Activated naive CD4-positive, alpha-beta T cell treated with anti-CD3 and anti-CD28 coated beads, Interleukin-2, amount 50 U/mL, for 24 hours (primary cell): Measurements from ENCODE around the gene USP33.
A peak's percentile ranks its signal among the peaks of the same experiment; 100 is the strongest.
"Not testable (repeated sequence)": the region's sequence is repeated elsewhere in the genome, so short reads cannot be mapped to it uniquely, and the experiment has no call there.

ENCODE experiments used
- H3K27ac Mint-ChIP-seq: one replicate; pipeline ENCODE4 v1.8.0; 2021; ENCODE audit warnings: mild to moderate bottlenecking, mixed read lengths
- H3K27me3 Mint-ChIP-seq: one replicate; pipeline ENCODE4 v1.8.0; 2021; ENCODE audit warnings: mixed read lengths
- H3K36me3 Mint-ChIP-seq: one replicate; pipeline ENCODE4 v1.8.0; 2021; ENCODE audit warnings: mixed read lengths
- H3K4me1 Mint-ChIP-seq: one replicate; pipeline ENCODE4 v1.8.0; 2021; ENCODE audit warnings: mixed read lengths
- H3K4me3 Mint-ChIP-seq: one replicate; pipeline ENCODE4 v1.8.0; 2021; ENCODE audit warnings: mild to moderate bottlenecking, mixed read lengths
- H3K9me3 Mint-ChIP-seq: one replicate; pipeline ENCODE4 v1.8.0; 2021; ENCODE audit warnings: mixed read lengths

The USP33 gene

DNA sequence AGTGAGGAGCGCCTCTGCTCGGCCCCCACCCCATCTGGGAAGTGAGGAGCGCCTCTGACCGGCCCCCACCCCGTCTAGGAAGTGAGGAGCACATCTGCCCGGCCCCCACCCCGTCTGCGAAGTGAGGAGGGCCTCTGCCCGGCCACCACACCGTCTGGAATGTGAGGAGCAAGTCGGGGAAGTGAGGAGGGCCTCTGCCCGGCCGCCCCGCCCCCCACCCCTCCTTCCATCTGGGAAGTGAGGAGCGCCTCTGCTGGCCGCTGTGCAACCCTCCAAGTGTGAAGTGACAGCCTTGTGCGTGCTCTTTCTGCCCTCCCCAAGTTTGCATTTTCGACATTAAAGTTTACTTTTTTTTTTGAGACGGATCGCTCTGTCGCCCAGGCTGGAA is 72.1 kb downstream of the USP33 start:
- peaks cover 10% of the 10 kb centered on the region for H3K36me3 Mint-ChIP-seq
- H3K27me3 Mint-ChIP-seq, result no peaks in the 10 kb centered on the region
- H3K4me1 Mint-ChIP-seq, result peaks cover 14% of the 10 kb centered on the region
- no peak overlapping the region for H3K27ac Mint-ChIP-seq
- no peaks in the 10 kb centered on the region for H3K9me3 Mint-ChIP-seq
- H3K4me3 Mint-ChIP-seq, result peak overlapping the region; percentile 36

DNA sequence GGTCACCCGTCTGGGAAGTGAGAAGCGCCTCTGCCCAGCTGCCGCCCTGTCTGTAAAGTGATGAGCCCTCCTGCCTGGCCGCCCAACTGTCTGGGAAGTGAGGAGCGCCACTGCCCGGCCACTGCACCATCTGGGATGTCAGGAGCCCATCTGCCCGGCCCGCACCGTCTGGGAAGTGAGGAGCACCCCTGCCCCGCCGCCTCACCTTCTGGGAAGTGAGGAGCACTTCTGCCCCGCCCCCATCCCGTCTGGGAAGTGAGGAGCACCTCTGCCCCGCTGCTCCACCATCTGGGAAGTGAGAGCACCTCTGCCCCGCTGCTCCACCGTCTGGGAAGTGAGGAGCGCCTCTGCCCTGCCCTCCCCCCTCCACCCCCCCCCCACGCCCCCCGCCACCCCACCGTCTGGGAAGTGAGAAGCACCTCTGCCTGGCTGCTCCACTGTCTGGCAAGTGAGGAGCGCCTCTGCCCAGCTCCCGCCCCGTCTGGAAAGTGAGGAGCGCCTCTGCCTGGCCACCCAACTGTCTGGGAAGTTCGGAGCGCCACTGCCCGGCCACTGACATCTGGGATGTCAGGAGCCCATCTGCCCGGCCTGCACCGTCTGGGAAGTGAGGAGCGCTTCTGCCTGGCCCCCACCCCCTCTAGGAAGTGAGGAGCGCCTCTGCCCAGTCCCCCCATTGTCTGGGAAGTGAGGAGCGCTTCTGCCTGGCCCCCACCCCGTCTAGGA is 72.7 kb downstream of the USP33 start:
- Mint-ChIP-seq H3K4me3 (no peak overlapping the region), H3K4me1 (peaks cover 14% of the 10 kb centered on the region), H3K27ac (no peak overlapping the region), H3K36me3 (peaks cover 8% of the 10 kb centered on the region), H3K9me3 (no peaks in the 10 kb centered on the region), H3K27me3 (no peaks in the 10 kb centered on the region)

DNA sequence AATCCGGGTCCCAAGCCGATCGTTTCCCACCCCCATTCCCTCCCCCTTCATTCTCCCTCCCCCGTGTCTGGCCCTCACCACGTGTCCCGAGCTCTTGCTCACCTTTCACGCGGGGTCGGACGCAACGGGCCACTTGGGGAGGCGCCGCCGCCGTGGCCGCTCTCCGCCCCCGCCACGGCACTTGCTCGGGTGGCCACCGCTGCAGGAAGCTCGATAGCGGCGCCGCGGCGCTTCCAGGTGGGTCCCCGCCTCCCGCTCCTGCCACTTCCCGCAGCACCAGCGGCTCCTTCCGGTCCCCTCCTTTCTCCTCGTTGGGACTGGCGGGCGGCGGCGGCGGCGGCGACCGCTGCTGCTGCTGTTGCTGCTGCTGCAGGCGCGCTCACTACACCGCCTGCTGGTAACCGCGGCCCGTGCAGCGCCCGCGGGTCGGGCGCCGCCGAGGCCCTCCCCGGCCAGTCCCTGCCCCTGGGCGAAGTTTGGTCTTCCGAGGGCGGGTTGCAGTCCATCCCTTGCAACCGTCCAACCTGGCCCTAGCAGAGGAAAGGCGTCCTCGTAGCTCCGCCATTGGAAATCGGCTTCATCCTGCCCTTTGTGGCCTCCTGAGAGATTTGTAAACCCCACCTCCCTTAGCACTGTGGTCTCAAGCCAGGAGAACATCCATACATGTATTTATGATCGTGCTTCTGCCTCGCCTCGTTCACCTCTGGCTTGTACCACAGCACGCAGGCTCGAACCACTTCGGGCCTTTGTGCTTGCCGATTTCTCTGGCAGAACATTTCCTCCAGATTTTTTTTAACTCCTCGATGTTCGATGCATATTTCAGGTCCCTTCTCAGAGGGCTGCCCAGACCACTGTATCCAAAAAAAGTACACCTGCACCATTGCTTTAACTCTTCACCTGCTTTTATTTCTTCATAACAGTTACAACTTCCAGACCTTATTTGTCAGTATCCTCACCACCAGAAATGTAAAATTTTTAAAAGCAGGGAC is 76.2 kb downstream of the USP33 start:
- H3K9me3 Mint-ChIP-seq, result no peaks in the 10 kb centered on the region
- H3K27ac Mint-ChIP-seq, result peak overlapping the region; percentile 97
- peak overlapping the region; percentile 96 for H3K4me3 Mint-ChIP-seq
- no peaks in the 10 kb centered on the region for H3K27me3 Mint-ChIP-seq
- peaks cover 4% of the 10 kb centered on the region for H3K36me3 Mint-ChIP-seq
- H3K4me1 Mint-ChIP-seq, result peaks cover 36% of the 10 kb centered on the region

DNA sequence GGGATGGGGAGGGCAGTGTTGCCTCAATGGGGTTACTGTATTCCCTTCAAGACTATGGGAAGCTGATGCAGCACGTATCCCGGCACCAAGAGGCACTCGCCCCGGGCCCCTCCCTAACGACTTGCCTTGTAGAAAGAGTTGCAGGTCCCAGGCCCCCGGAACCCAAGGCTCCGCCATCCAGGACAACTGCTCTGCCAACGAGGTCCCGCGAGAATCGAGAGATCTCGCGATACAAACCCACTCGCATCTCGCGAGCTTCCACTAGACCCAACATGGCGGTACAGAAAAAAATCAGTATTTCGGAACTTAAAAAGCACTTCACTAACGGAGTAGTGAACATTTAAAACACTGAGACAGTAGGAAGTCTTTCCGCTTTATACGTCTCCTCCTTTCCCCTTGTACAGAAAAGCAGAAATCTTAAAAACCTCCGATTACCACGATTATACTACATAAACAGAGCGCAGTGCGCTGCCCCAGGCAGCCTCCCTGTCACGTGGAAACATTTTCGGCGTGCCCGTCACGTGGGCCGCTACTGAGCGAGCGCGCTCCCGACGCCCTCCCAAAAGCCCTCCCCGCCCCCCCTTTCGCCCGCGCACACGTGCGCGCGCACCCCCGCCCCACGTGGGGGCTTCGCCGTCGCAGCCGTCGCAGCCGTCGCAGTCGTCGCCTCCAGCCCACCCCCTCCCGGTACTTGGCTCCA is 77.0 kb downstream of the USP33 start, which contains the start of gene ZZZ3:
Gene ZZZ3 (minus strand): TSS at position 199 of the 700 bp plus-strand sequence. CDS start 49,304 bp downstream, outside the sequence.
- Mint-ChIP-seq H3K27me3 (no peaks in the 10 kb centered on the region), H3K36me3 (peaks cover 5% of the 10 kb centered on the region), H3K9me3 (no peaks in the 10 kb centered on the region), H3K27ac (peak within 1 kb of the TSS; percentile 97), H3K4me1 (peaks cover 44% of the 10 kb centered on the region), H3K4me3 (peak within 1 kb of the TSS; percentile 96)

DNA sequence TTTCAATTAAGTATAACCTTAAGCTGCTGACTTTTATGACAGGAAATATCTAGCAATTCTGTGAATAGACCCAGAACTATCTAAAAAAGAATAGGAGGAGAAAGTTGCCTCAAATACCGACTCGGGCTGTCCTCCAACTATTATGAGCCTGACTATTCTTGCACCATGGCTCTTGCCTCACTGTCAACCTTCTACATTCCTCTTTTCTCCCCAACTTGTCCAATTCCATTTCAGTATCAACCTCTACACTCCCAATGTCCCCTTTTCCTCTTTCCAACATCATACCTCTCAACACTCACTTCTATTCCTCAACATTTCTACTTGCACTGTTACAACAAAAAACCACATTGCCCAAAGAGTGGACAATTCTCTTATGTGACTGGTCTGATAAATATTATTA is 79.5 kb downstream of the USP33 start:
- Mint-ChIP-seq H3K27me3 (no peaks in the 10 kb centered on the region), H3K36me3 (peaks cover 5% of the 10 kb centered on the region), H3K4me3 (peak overlapping the region; percentile 46), H3K4me1 (peaks cover 62% of the 10 kb centered on the region), H3K9me3 (no peaks in the 10 kb centered on the region), H3K27ac (no peak overlapping the region)

DNA sequence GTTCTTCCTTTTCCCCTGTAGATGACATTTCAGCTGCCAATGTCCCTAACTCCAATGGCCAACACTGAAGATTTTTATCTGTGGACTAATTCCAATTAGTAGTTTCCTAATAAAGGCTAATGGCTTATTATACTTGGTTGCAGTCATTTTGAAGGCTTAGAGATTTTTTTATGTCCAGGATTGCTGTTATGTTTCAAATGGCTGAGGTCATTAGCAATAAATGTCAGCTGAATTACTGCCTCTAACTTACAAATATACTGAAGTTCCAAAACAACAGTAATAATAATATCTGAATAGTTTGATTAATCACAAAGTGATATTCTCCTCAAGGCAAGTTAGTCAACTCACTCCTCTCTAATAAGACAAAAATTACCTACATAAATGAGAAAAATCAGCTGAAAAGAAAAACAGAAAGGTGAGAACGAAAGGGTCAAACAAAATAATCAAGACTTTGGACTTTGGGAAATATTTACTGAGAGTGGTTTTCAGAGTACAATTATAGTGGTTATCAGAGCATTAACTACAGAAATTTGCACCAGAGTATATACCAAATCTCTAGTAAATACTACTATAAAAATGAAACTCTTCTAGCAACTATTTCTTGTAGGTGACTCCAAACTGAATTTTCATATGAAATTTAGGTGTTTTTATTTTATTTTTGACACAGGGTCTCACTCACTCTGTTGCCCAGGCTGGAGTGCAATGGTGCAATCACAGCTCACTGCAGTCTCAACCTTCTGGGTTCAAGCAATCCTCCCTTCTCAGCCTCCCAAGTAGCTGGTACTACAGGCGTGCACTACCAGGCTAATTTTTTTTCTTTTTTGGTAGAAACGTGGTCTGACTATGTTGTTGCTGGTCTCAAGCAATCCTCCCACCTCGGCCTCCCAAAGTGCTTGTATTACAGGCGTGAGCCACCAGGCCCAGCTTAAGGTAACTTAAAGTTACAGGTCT is 80.7 kb downstream of the USP33 start:
- Mint-ChIP-seq H3K27ac (peak overlapping the region; percentile 24), H3K36me3 (peaks cover 5% of the 10 kb centered on the region), H3K27me3 (no peaks in the 10 kb centered on the region), H3K4me3 (peak overlapping the region; percentile 5), H3K9me3 (no peaks in the 10 kb centered on the region), H3K4me1 (peaks cover 67% of the 10 kb centered on the region)

DNA sequence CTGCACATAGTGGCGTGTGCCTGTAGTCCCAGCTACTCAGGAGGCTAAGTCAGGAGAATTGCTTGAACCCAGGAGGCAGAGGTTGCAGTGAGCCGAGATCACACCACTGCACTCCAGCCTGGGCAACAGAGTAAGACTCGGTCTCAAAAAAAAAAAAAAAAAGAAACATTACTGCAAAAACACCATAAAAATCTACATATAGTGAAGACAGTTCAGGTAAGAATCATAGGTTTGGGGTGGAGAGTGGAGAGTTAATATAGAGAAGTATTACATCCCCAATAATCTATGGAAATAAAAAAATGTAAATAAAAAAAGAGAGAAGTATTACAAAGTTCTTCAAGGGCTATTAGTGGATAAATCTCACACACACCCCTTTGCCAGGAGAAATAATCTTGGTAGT is 84.8 kb downstream of the USP33 start:
- not testable (repeated sequence) for H3K36me3 Mint-ChIP-seq, H3K4me3 Mint-ChIP-seq, H3K27me3 Mint-ChIP-seq, H3K9me3 Mint-ChIP-seq
- H3K4me1 Mint-ChIP-seq, result peaks cover 86% of the 10 kb centered on the region
- H3K27ac Mint-ChIP-seq, result peak overlapping the region; percentile 6

DNA sequence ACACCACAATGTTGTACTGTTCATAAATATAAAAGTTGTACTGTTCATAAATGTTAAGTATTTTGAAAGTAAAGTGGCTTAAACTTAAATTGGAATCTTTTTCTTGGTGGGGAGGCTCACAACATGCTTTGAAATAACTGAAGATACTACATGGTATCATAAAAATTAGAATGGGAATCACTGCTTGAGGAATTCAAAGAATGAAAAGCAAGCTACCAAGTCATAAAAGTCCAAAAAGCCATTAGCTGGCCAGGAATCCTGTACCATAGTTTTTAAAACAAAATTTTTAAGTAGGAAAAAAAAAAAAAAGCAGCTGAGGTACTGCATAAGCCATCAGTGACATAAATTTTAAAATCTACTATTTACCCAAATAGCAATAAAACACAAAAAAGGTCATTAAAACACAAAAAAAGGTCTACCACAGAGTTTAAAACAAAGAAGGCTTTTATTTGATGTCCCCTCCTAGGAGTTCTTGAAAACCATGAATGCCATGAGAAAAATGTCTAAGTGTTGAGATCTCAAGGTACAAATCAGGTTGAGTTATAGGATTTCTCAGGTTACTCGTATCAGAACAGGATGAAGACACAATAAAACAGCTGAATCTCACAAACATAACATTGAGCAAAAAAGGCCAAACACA is 85.8 kb downstream of the USP33 start:
- Mint-ChIP-seq H3K4me3 (no peak overlapping the region), H3K36me3 (peaks cover 2% of the 10 kb centered on the region), H3K27ac (no peak overlapping the region), H3K27me3 (no peaks in the 10 kb centered on the region), H3K4me1 (peaks cover 82% of the 10 kb centered on the region), H3K9me3 (no peaks in the 10 kb centered on the region)

DNA sequence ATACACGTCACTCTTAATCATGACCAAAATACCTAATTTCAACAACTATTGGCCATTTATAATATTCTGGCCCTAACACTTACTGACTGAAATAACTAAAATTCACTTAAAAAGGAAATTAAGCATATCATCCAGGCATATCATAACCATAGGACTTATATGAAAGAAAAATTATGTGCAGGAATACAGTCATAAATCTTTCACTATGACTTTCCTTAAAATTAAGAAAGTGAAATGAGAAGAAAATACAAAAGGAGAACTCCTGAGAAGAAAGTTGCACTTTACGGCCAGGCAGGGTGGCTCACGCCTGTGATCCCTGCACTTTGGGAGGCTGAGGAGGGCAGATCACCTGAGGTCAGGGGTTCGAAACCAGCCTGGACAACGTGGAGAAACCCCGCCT is 86.6 kb downstream of the USP33 start:
- Mint-ChIP-seq H3K27ac (peak overlapping the region; percentile 24), H3K4me1 (peaks cover 80% of the 10 kb centered on the region)

DNA sequence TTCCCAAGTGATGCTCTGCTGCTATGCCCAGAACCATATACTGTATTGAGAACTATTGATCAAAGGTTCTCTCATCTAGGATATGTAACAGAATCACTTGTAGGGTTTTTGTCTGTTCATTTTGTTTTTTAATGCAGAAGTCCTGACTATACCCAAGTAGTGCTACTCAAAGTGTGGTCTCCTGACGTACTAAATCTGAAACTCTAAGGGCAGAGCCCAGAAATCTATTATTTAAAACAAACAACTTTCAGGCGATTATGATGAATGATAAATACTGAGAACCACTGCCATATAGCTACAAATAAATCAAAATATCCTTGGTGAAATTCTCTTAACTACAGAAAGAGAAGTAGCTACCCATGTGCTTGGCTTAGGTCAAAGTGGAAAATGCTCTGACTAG is 87.3 kb downstream of the USP33 start:
- no peaks in the 10 kb centered on the region for H3K36me3 Mint-ChIP-seq
- H3K4me3 Mint-ChIP-seq, result no peak overlapping the region
- H3K27me3 Mint-ChIP-seq, result no peaks in the 10 kb centered on the region
- H3K9me3 Mint-ChIP-seq, result no peaks in the 10 kb centered on the region
- H3K27ac Mint-ChIP-seq, result no peak overlapping the region
- peaks cover 78% of the 10 kb centered on the region for H3K4me1 Mint-ChIP-seq

More for the DNA sequence above, 86.6 kb downstream of the USP33 start:
- Mint-ChIP-seq H3K4me3 (no peak overlapping the region), H3K9me3 (no peaks in the 10 kb centered on the region), H3K36me3 (no peaks in the 10 kb centered on the region), H3K27me3 (no peaks in the 10 kb centered on the region)

DNA sequence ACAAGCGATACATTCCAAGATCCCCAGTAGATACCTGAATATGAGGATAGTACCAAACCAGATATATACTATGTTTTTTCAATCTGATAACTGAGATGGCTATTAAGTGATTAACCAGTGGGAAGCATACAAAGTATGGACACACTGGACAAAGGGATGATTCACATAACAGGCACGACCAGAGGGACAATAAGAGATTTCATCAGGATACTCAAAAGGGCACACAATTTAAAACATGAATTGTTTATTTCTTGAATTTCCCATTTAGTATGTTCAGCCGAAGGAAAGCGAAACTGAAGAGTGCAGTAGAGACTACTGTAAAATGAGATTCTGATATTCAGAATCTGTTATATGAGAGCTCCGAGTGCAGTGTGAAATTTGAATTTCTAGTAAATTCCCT is 87.8 kb downstream of the USP33 start:
- no peak overlapping the region for H3K4me3 Mint-ChIP-seq
- H3K4me1 Mint-ChIP-seq, result peaks cover 76% of the 10 kb centered on the region
- no peaks in the 10 kb centered on the region for H3K27me3 Mint-ChIP-seq
- no peaks in the 10 kb centered on the region for H3K9me3 Mint-ChIP-seq
- no peaks in the 10 kb centered on the region for H3K36me3 Mint-ChIP-seq
- H3K27ac Mint-ChIP-seq, result no peak overlapping the region

DNA sequence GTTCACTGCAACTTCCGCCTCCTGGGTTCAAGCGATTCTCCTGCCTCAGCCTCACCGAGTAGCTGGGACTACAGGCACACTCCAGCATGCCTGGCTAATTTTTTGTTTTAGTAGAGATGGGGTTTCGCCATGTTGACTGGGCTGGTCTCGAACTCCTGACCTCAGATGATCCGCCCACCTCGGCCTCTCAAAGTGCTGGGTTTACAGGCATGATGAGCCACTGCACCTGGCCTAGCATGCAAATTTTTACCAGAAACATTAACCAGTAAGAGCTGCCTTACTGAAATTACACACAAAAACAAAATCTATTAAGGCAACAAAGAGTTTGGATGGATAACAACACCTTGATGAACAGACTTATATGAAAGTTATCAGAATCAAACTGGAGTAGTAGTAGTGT is 89.3 kb downstream of the USP33 start:
- H3K9me3 Mint-ChIP-seq, result no peaks in the 10 kb centered on the region
- no peaks in the 10 kb centered on the region for H3K27me3 Mint-ChIP-seq
- H3K4me1 Mint-ChIP-seq, result peaks cover 74% of the 10 kb centered on the region
- H3K4me3 Mint-ChIP-seq, result no peak overlapping the region
- H3K27ac Mint-ChIP-seq, result no peak overlapping the region
- no peaks in the 10 kb centered on the region for H3K36me3 Mint-ChIP-seq

DNA sequence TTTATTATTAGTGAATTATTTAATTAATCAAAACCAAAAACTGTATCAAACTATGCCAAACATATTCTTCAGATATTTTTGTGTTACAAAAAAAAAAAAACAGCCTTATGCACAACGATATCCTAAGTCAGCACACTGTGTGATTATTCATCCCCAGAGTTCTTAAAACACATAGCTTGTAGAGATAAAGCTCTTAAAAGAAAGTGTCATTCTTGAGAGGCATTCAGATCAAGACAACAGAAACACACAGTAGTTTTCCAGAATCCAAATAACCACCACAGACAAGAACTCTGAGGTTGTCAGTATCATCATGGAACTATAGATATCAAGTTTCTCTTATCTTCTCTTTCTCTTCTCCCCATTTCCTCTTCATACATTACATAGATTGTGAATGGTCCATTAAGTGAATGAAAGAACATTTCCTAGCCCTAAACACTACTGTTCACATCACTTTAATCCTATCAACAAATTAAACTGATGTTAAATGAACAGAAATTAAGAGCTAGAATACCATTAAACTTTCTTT is 90.7 kb downstream of the USP33 start:
- Mint-ChIP-seq H3K9me3 (no peaks in the 10 kb centered on the region), H3K27me3 (no peaks in the 10 kb centered on the region), H3K4me3 (no peak overlapping the region), H3K27ac (peak overlapping the region; percentile 68), H3K36me3 (no peaks in the 10 kb centered on the region), H3K4me1 (peaks cover 75% of the 10 kb centered on the region)

DNA sequence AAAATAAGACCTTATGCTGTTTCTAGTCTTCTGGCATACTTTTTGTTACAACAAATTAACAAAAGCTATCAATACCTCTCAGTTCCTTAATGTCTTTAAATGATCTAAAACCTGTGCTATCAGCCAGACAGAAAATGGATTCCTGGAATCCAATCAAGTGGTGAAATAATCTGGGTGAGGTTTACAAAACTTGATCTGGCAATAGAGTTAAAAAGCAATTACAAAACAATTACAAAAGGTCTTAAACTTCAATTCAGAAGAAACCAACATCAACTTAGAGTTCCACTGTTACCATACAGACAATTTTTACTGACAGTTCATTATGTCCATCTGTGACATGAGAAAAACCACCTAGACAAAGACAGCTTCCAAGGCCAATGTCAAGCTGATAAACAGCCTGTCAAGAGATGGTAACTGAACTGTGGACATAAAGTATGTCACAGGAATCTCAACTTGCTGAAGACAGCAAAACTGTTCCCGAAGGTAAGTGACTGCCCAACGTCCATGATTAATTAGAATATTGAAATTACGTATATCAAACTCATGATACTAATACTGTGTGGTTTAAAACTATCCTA is 94.6 kb downstream of the USP33 start:
- no peaks in the 10 kb centered on the region for H3K36me3 Mint-ChIP-seq
- H3K4me3 Mint-ChIP-seq, result peak overlapping the region; percentile 51
- H3K4me1 Mint-ChIP-seq, result peaks cover 64% of the 10 kb centered on the region
- no peaks in the 10 kb centered on the region for H3K27me3 Mint-ChIP-seq
- H3K27ac Mint-ChIP-seq, result no peak overlapping the region
- no peaks in the 10 kb centered on the region for H3K9me3 Mint-ChIP-seq
